ENCODE results near the gene CACNA1I. TPM values are rescaled to one million over a fixed set of nuclear protein-coding genes. Genes with fewer than 3 reads are reported as not detected.

CACNA1I gene
- total and polyA plus RNA-seq, 2 donors (not counting 1 experiment from before 2014, with no cell fraction given) = under 0.01 to 0.01 TPM

DNA sequence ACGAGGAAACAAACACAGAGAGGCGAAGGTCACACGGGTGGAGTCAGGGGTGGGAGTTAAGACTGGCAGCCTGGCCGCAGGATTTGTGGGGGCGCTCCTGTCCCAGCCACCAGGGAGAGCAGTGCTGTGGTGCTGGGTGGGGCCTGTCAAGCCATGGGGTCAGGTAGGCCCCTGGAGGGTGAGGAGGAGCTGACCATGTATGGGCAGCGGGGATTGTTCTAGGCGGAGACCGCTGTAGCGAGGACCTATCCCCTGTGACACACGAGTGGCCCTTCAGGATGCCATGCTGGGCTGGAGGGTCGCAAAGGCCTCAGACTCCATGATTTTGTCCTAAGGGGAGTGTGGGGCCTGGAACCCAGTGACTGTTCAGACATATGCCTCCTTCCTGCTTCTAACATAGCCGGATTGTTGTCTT lies 36.5 kb upstream of the CACNA1I start:
- Histone ChIP-seq H3K36me3 (ENCODE audit: control insufficient read depth, insufficient read depth, low read length) (peaks cover 8% of the 10 kb centered on the region), H3K4me3 (replicated peaks in 1 of 4; ENCODE audit: control extremely low read depth in 1 of 4, insufficient read depth in 1 of 4, low read depth in 3 of 4, low read length in 4 of 4) (no peak overlapping the region), H3K27ac (ENCODE audit: insufficient read depth, low read length) (no peak overlapping the region), H3K9me3 (ENCODE audit: control insufficient read depth, insufficient read depth, low read depth, low read length) (no peaks in the 10 kb centered on the region), H3K4me1 (ENCODE audit: control insufficient read depth, extremely low read depth, insufficient read depth, low read length) (peaks cover 11% of the 10 kb centered on the region), H3K79me2 (ENCODE audit: control insufficient read depth, insufficient read depth, low read length) (peaks cover 25% of the 10 kb centered on the region), H3K27me3 (ENCODE audit: control insufficient read depth, insufficient read depth, low read length) (no peaks in the 10 kb centered on the region), H3K9ac (ENCODE audit: insufficient read depth, low read length) (no peak overlapping the region), H2AFZ (ENCODE audit: low read length) (peak overlapping the region; percentile 91), H4K20me1 (ENCODE audit: control insufficient read depth, extremely low read depth, insufficient read depth, low read length) (no peaks in the 10 kb centered on the region), H3K4me2 (ENCODE audit: extremely low read depth, insufficient read depth, low read length) (no peak overlapping the region)
- no peak for DNase-seq (ENCODE audit: low read depth in 2 of 2)
- TF ChIP-seq, protein P1, sequence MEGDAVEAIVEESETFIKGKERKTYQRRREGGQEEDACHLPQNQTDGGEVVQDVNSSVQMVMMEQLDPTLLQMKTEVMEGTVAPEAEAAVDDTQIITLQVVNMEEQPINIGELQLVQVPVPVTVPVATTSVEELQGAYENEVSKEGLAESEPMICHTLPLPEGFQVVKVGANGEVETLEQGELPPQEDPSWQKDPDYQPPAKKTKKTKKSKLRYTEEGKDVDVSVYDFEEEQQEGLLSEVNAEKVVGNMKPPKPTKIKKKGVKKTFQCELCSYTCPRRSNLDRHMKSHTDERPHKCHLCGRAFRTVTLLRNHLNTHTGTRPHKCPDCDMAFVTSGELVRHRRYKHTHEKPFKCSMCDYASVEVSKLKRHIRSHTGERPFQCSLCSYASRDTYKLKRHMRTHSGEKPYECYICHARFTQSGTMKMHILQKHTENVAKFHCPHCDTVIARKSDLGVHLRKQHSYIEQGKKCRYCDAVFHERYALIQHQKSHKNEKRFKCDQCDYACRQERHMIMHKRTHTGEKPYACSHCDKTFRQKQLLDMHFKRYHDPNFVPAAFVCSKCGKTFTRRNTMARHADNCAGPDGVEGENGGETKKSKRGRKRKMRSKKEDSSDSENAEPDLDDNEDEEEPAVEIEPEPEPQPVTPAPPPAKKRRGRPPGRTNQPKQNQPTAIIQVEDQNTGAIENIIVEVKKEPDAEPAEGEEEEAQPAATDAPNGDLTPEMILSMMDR (conservative IDR thresholded peaks at IDR 0.05 in 1 of 2, IDR thresholded peaks at IDR 0.05 in 1 of 2; ENCODE audit: low read depth in 1 of 2, low read length in 2 of 2) = no peak
- TF ChIP-seq EZH2 (IDR thresholded peaks at IDR 0.05; ENCODE audit: low read length, missing control alignments) = no peak

DNA sequence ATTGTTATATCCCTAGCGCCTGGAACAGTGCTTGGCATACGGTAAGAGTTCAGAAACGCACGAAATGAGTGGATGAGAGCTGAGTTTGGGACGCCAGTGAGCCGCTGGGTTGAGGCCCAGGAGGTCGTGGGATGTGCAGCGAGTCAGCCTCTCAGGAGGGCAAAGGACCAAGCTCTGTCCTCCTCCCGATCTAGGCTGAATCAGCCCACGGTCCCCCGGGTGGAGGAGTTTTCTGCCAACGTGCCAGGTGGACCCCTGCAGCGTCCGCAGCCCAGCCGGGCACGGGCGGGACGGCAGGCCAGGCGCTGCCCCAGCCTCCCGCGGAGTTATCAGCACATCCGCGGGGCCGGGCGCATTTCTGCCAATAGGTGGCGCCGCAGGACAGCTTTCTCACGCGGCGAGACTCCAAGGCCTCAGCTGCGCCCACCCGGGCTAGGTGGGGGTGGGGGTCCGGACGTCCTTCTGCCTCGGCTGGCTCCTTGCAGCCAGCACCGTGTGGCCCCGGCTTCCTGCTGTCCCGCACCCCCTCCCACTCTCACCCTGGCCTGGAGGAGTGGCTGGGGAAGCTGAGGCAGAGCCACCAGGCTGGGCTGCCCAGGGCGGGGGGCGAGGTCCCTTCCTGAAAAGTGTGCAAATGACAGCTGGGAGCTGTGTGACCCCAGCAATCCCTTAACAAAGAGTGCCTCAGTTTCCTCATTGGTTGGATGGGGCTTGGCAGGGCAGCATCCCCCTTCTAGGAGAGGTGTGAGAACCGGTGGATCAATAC lies 35.8 kb upstream of the CACNA1I start:
- Histone ChIP-seq H3K27ac (ENCODE audit: insufficient read depth, low read length) (peak overlapping the region; percentile 14), H4K20me1 (ENCODE audit: control insufficient read depth, extremely low read depth, insufficient read depth, low read length) (no peaks in the 10 kb centered on the region), H3K79me2 (ENCODE audit: control insufficient read depth, insufficient read depth, low read length) (peaks cover 20% of the 10 kb centered on the region), H2AFZ (ENCODE audit: low read length) (peak overlapping the region; percentile 91), H3K4me2 (ENCODE audit: extremely low read depth, insufficient read depth, low read length) (peak overlapping the region; percentile 66), H3K9me3 (ENCODE audit: control insufficient read depth, insufficient read depth, low read depth, low read length) (no peaks in the 10 kb centered on the region), H3K36me3 (ENCODE audit: control insufficient read depth, insufficient read depth, low read length) (peaks cover 4% of the 10 kb centered on the region), H3K9ac (ENCODE audit: insufficient read depth, low read length) (peak overlapping the region; percentile 27), H3K4me1 (ENCODE audit: control insufficient read depth, extremely low read depth, insufficient read depth, low read length) (peaks cover 7% of the 10 kb centered on the region), H3K27me3 (ENCODE audit: control insufficient read depth, insufficient read depth, low read length) (no peaks in the 10 kb centered on the region), H3K4me3 (replicated peaks in 1 of 4; ENCODE audit: control extremely low read depth in 1 of 4, insufficient read depth in 1 of 4, low read depth in 3 of 4, low read length in 4 of 4) (no peak overlapping the region)
- peak; percentile 49 to 58 for DNase-seq (ENCODE audit: low read depth in 2 of 2)
- TF ChIP-seq, protein P1 (conservative IDR thresholded peaks at IDR 0.05 in 1 of 2, IDR thresholded peaks at IDR 0.05 in 1 of 2; ENCODE audit: low read depth in 1 of 2, low read length in 2 of 2) = peak; percentile 66 to 77
- TF ChIP-seq EZH2 (IDR thresholded peaks at IDR 0.05; ENCODE audit: low read length, missing control alignments) = no peak

DNA sequence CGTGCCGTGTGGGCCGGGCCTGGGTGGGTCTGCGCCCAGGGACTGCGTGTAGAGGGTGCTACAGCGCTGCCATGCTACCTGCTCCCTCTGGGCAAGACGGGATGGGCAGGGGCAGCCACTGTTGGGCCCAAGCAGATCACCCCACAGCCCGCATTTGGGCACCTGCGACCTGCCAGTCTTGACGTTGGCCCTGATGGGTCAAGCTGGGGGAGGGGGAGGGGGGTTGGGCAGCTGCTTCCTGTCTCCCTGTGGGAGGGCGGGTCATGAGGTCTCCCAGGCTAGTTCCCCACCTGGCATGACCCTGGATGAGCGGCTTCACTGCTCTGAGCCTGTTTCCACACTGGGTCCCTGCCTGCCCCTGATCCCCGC lies 35.2 kb upstream of the CACNA1I start:
- H3K4me1 ChIP-seq (ENCODE audit: control insufficient read depth, extremely low read depth, insufficient read depth, low read length) = peaks cover 7% of the 10 kb centered on the region
- TF ChIP-seq, protein P1 (conservative IDR thresholded peaks at IDR 0.05 in 1 of 2, IDR thresholded peaks at IDR 0.05 in 1 of 2; ENCODE audit: low read depth in 1 of 2, low read length in 2 of 2) = no peak
- no peak for TF ChIP-seq EZH2 (IDR thresholded peaks at IDR 0.05; ENCODE audit: low read length, missing control alignments)
- no peak overlapping the region for H2AFZ ChIP-seq (ENCODE audit: low read length)
- H3K27ac ChIP-seq (ENCODE audit: insufficient read depth, low read length) = no peak overlapping the region
- H3K36me3 ChIP-seq (ENCODE audit: control insufficient read depth, insufficient read depth, low read length) = peaks cover 2% of the 10 kb centered on the region
- H3K27me3 ChIP-seq (ENCODE audit: control insufficient read depth, insufficient read depth, low read length) = no peaks in the 10 kb centered on the region
- no peak overlapping the region for H3K4me2 ChIP-seq (ENCODE audit: extremely low read depth, insufficient read depth, low read length)
- H3K9ac ChIP-seq (ENCODE audit: insufficient read depth, low read length) = no peak overlapping the region
- no peak overlapping the region for H3K4me3 ChIP-seq (replicated peaks in 1 of 4; ENCODE audit: control extremely low read depth in 1 of 4, insufficient read depth in 1 of 4, low read depth in 3 of 4, low read length in 4 of 4)
- H3K79me2 ChIP-seq (ENCODE audit: control insufficient read depth, insufficient read depth, low read length) = peaks cover 17% of the 10 kb centered on the region
- no peaks in the 10 kb centered on the region for H4K20me1 ChIP-seq (ENCODE audit: control insufficient read depth, extremely low read depth, insufficient read depth, low read length)
- H3K9me3 ChIP-seq (ENCODE audit: control insufficient read depth, insufficient read depth, low read depth, low read length) = no peaks in the 10 kb centered on the region
- no peak for DNase-seq (ENCODE audit: low read depth in 2 of 2)
